ENCODE results near the gene UBE2D3.

DNA sequence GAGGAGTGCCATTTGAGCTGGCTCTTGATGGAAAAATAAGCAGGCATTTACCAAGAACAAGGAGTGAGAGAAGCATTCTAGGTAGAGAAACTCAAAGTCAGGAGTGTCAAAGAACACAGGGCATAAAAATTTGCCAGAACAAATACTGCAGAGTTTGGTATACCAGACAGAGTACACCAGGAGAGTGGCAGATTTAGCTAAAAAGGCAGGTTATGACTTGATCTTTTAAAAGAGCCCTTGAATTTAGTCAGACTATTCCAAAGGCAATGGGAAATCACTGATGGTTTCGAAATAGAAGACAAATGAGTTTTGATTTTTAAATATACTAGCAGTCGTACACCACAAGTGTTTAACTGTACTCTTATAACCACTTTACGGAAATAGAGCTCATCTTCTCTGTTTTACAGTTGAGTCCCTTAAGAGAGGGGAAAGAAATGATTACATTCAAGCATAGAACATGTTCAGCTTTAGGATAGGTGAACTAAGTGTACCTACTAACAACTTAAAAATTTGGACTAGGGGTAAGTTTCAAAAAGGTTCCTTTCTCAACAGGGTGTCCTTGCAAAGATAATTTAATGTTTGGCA, 10.2 kb downstream of the UBE2D3 start:
- no peak for TF ChIP-seq CTCF (IDR thresholded peaks at IDR 0.05; ENCODE audit: low read length)
- TF ChIP-seq EZH2 (optimal IDR thresholded peaks at IDR 0.05; ENCODE audit: low read depth, low read length): no peak
